Panc1 (cell line): ENCODE data around the gene MEF2A. TPM values are rescaled to one million over a fixed set of nuclear protein-coding genes. Genes with fewer than 3 reads are reported as not detected.

Source experiments
- ATAC-seq: fragments of 200-7000 bp; cut with Tn5 transposase; 2 replicates; pipeline ENCODE4 v1.9.1; 2020; ENCODE audit warnings: mild to moderate bottlenecking, moderate library complexity
- BruUV-seq: library from RNA; stranded (reverse); fragments of 400-500 nt; replicated peaks from 2 replicates; lab custom pipeline; 2021; lab: Mats Ljungman, UMichigan
- CTCF ChIA-PET: fragments of 300-600 bp; sonication (Branson Sonifier 250); formaldehyde crosslinking; loops from one replicate; lab custom pipeline; 2022; ENCODE audit warnings: antibody characterized with exemption; lab: Charles Lee
- POLR2A ChIA-PET: fragments of 300-600 bp; sonication (Branson Sonifier 250); formaldehyde crosslinking; loops from one replicate; lab custom pipeline; 2022; ENCODE audit warnings: antibody characterized with exemption; lab: Charles Lee
- DNase-seq: peaks from one replicate; pipeline ENCODE4 v3.0.0-alpha.2; 2010; ENCODE audit warnings: low read depth, low spot score
- H3K27ac ChIP-seq: 2 replicates; pipeline ENCODE4 v1.5.1; 2011; ENCODE audit warnings: mild to moderate bottlenecking, low read length, inconsistent platforms
- H3K27me3 ChIP-seq: fragments of 200-500 bp; sonication (Bioruptor generic); 2 replicates; pipeline ENCODE4 v1.6.0; 2014; ENCODE audit warnings: low read length, inconsistent platforms; ENCODE audit not compliant: control insufficient read depth, insufficient read depth
- H3K36me3 ChIP-seq: fragments of 200-500 bp; sonication (Bioruptor generic); 2 replicates; pipeline ENCODE4 v1.5.1; 2014; ENCODE audit warnings: inconsistent platforms, mild to moderate bottlenecking, low read length, moderate library complexity; ENCODE audit not compliant: control insufficient read depth, insufficient read depth
- H3K4me1 ChIP-seq: 2 replicates; pipeline ENCODE4 v1.5.1; 2011; ENCODE audit warnings: inconsistent platforms, mild to moderate bottlenecking, low read length, moderate library complexity; ENCODE audit not compliant: control insufficient read depth, insufficient read depth
- H3K4me3 ChIP-seq, 2 experiments: 2 replicates each; pipeline ENCODE4 v1.5.1; 2011 to 2012; ENCODE audit warnings: low read depth in 2 of 2, low read length in 2 of 2, mild to moderate bottlenecking in 2 of 2, inconsistent platforms in 1 of 2, moderate library complexity in 1 of 2
- H3K9me3 ChIP-seq: fragments of 200-500 bp; sonication (Bioruptor generic); 2 replicates; pipeline ENCODE4 v1.5.1; 2014; ENCODE audit warnings: low read depth, mild to moderate bottlenecking, inconsistent platforms, low read length, moderate library complexity; ENCODE audit not compliant: control insufficient read depth, insufficient read depth
- POLR2AphosphoS5 ChIP-seq: IDR thresholded peaks from 2 replicates; pipeline ENCODE4 v1.6.1; 2012; ENCODE audit warnings: mild to moderate bottlenecking, low read depth, low read length, moderate library complexity
- REST ChIP-seq, 2 experiments: IDR thresholded peaks; 2 replicates each; pipeline ENCODE4 v1.6.1; 2011 to 2012; ENCODE audit warnings: low read depth in 2 of 2, control low read depth in 1 of 2, low read length in 1 of 2, mild to moderate bottlenecking in 1 of 2, moderate library complexity in 1 of 2; ENCODE audit not compliant: insufficient read depth in 1 of 2
- SIN3A ChIP-seq: IDR thresholded peaks from 2 replicates; pipeline ENCODE4 v1.6.1; 2012; ENCODE audit warnings: low read depth, mild to moderate bottlenecking, low read length, moderate library complexity, borderline replicate concordance; ENCODE audit not compliant: insufficient read depth
- TCF7L2 ChIP-seq: IDR thresholded peaks from 2 replicates; pipeline ENCODE4 v1.6.1; 2011; ENCODE audit warnings: mild to moderate bottlenecking, low read depth, low read length, inconsistent platforms
- in situ Hi-C: cut with HindIII; loops from 2 replicates; pipeline ENCODE4 v1.10.0; 2016; ENCODE audit warnings: low sequenced_read_pairs, low pct_unique_long_range_greater_than_20kb
- intact Hi-C: fragments of 100-400 bp; cut with micrococcal nuclease; formaldehyde crosslinking; loops from one replicate; pipeline ENCODE4 v1.10.0; 2022; ENCODE audit not compliant: unreplicated experiment
- total RNA-seq: library from RNA; stranded (reverse); gene quantifications from one replicate; pipeline ENCODE4 v1.2.1, GENCODE V29; 2021; ENCODE audit not compliant: unreplicated experiment
- TF ChIP-seq, protein P1 (sequence below): fragments of 450-650 bp; IDR thresholded peaks from 2 replicates; pipeline ENCODE4 v1.5.1; 2017; ENCODE audit warnings: mild to moderate bottlenecking

Gene MEF2A
- total RNA-seq, 1 experiment from 2014 or later = 31.1 TPM

DNA sequence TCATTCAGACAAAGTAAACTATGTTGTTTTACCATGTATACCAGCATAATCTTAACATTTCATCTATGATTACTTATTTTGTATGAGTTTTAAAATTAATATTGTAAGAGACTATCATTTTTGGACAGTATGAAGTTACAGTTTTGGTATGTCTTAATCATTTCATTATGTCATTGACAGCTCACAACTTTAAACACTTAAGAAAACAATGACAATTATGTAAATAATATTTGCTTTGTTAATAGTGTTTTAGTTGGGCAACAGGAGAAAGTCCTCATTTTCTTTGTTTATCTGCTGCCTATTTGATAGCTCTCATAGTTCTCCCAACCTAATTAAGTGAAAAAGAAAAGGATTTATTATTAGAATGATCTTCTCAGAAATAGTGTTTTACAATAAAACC lies 80.2 kb downstream of the MEF2A start:
- CTCF ChIA-PET = no interaction called here
- POLR2A ChIA-PET = no interaction called here
- BruUV-seq = no TSS peak
- Histone ChIP-seq H3K4me3 (no peak overlapping the region), H3K9me3 (peaks cover 15% of the 10 kb centered on the region; the same call in 1 of the 2 replicates), H3K27me3 (no peaks in the 10 kb centered on the region), H3K36me3 (no peaks in the 10 kb centered on the region; the same call in 1 of the 2 replicates), H3K4me1 (no peaks in the 10 kb centered on the region), H3K27ac (no peak overlapping the region)
- in situ Hi-C loops (no loop called here), intact Hi-C loops (no loop called here)
- DNase-seq (no peak), ATAC-seq (no peak)
- TF ChIP-seq SIN3A (no peak), REST (IDR thresholded peaks at IDR 0.05; ENCODE audit: insufficient read depth in 1 of 2, low read depth in 2 of 2, low read length in 1 of 2) (no peak), TCF7L2 (no peak), POLR2AphosphoS5 (no peak)
- TF ChIP-seq, protein P1, sequence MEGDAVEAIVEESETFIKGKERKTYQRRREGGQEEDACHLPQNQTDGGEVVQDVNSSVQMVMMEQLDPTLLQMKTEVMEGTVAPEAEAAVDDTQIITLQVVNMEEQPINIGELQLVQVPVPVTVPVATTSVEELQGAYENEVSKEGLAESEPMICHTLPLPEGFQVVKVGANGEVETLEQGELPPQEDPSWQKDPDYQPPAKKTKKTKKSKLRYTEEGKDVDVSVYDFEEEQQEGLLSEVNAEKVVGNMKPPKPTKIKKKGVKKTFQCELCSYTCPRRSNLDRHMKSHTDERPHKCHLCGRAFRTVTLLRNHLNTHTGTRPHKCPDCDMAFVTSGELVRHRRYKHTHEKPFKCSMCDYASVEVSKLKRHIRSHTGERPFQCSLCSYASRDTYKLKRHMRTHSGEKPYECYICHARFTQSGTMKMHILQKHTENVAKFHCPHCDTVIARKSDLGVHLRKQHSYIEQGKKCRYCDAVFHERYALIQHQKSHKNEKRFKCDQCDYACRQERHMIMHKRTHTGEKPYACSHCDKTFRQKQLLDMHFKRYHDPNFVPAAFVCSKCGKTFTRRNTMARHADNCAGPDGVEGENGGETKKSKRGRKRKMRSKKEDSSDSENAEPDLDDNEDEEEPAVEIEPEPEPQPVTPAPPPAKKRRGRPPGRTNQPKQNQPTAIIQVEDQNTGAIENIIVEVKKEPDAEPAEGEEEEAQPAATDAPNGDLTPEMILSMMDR = no peak

GRCh38 chr15:99651023-99651807 lies 85.4 kb downstream of the MEF2A start:
- H3K4me3 ChIP-seq = no peak overlapping the region
- H3K36me3 ChIP-seq = no peaks in the 10 kb centered on the region; the same call in 1 of the 2 replicates
- H3K27me3 ChIP-seq = no peaks in the 10 kb centered on the region
- in situ Hi-C loops = no loop called here
- peaks cover 6% of the 10 kb centered on the region; the same call in 1 of the 2 replicates for H3K9me3 ChIP-seq
- no peak for DNase-seq
- no TSS peak for BruUV-seq
- intact Hi-C loops = no loop called here
- no peaks in the 10 kb centered on the region for H3K4me1 ChIP-seq
- ATAC-seq = no peak
- ChIA-PET POLR2A (no interaction called here), CTCF (interaction anchor here (0.6 to 1.2 kb wide), 2 partner anchors 53 to 218 kb away, joined by 3 read pairs; no protein-coding TSS in a partner anchor)
- H3K27ac ChIP-seq = no peak overlapping the region
- TF ChIP-seq SIN3A = no peak
- TF ChIP-seq TCF7L2 = no peak
- no peak for TF ChIP-seq REST (IDR thresholded peaks at IDR 0.05; ENCODE audit: insufficient read depth in 1 of 2, low read depth in 2 of 2, low read length in 1 of 2)
- TF ChIP-seq, protein P1 = no peak
- no peak for TF ChIP-seq POLR2AphosphoS5
